Measurements from ENCODE around the gene RTTN.

DNA sequence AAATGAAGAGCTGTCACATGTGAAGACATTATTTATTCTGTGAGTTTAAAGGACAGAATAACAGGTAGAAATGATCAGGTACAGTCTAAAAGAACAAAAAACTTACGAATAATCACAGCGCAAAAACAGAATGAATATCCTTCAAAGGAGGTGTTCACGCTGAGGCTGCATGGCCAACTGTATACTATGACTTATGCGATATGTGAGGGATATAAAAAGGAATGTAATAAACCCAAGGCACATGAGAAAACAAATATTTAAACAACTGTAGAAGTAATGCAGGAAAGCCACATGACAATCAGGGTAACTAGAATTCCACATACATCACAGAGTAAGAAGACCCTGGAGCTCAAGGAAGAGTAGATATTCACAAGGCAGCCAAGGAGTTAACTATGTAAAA lies 81.3 kb downstream of the RTTN start:
- TF ChIP-seq PPARD (CRISPR knock-in tag; IDR thresholded peaks at IDR 0.05) (no peak), MXI1 (IDR thresholded peaks at IDR 0.05; ENCODE audit: low read depth, low read length) (no peak), ATF7 (IDR thresholded peaks at IDR 0.05) (no peak), ZNF24 (IDR thresholded peaks at IDR 0.05) (no peak), HMGN3 (IDR thresholded peaks at IDR 0.05; ENCODE audit: borderline replicate concordance, extremely low read depth, insufficient read length, low read depth, low read length) (no peak), ZNF668 (CRISPR knock-in tag; IDR thresholded peaks at IDR 0.05) (no peak), ESRRA (IDR thresholded peaks at IDR 0.05; ENCODE audit: borderline replicate concordance, low read depth) (no peak), POLR2A (conservative IDR thresholded peaks at IDR 0.05) (no peak), SREBF2 (CRISPR knock-in tag; IDR thresholded peaks at IDR 0.05) (no peak), EP300 (IDR thresholded peaks at IDR 0.05; ENCODE audit: low read length) (no peak), ADNP (tag; IDR thresholded peaks at IDR 0.05) (no peak)
- TF ChIP-seq, protein P1, sequence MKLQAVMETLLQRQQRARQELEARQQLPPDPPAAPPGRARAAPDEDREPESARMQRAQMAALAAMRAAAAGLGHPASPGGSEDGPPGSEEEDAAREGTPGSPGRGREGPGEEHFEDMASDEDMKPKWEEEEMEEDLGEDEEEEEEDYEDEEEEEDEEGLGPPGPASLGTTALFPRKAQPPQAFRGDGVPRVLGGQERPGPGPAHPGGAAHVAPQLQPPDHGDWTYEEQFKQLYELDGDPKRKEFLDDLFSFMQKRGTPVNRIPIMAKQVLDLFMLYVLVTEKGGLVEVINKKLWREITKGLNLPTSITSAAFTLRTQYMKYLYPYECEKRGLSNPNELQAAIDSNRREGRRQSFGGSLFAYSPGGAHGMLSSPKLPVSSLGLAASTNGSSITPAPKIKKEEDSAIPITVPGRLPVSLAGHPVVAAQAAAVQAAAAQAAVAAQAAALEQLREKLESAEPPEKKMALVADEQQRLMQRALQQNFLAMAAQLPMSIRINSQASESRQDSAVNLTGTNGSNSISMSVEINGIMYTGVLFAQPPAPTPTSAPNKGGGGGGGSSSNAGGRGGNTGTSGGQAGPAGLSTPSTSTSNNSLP (IDR thresholded peaks at IDR 0.05; ENCODE audit: borderline replicate concordance, low read depth, low read length): no peak
- TF ChIP-seq, protein P2, sequence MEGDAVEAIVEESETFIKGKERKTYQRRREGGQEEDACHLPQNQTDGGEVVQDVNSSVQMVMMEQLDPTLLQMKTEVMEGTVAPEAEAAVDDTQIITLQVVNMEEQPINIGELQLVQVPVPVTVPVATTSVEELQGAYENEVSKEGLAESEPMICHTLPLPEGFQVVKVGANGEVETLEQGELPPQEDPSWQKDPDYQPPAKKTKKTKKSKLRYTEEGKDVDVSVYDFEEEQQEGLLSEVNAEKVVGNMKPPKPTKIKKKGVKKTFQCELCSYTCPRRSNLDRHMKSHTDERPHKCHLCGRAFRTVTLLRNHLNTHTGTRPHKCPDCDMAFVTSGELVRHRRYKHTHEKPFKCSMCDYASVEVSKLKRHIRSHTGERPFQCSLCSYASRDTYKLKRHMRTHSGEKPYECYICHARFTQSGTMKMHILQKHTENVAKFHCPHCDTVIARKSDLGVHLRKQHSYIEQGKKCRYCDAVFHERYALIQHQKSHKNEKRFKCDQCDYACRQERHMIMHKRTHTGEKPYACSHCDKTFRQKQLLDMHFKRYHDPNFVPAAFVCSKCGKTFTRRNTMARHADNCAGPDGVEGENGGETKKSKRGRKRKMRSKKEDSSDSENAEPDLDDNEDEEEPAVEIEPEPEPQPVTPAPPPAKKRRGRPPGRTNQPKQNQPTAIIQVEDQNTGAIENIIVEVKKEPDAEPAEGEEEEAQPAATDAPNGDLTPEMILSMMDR (IDR thresholded peaks at IDR 0.05 in 2 of 3, conservative IDR thresholded peaks at IDR 0.05 in 1 of 3; ENCODE audit: insufficient read depth in 2 of 3, low read depth in 1 of 3, low read length in 3 of 3): no peak
